HEK293T (cell line): Measurements from ENCODE around the gene OLFM2.

Experiments
- BHLHE40 ChIP-seq: fragments of 450-650 bp; IDR thresholded peaks from 2 replicates; pipeline ENCODE4 v1.6.1; 2016; ENCODE audit warnings: mild to moderate bottlenecking, moderate library complexity, borderline replicate concordance
- FOXA1 ChIP-seq: fragments of 450-650 bp; IDR thresholded peaks from 2 replicates; pipeline ENCODE4 v1.6.1; 2016; ENCODE audit warnings: mild to moderate bottlenecking
- FOXK2 ChIP-seq: fragments of 450-650 bp; IDR thresholded peaks from 2 replicates; pipeline ENCODE4 v1.6.1; 2016; ENCODE audit warnings: mild to moderate bottlenecking
- FOXM1 ChIP-seq: fragments of 450-650 bp; IDR thresholded peaks from 2 replicates; pipeline ENCODE4 v1.6.1; 2017; ENCODE audit warnings: mild to moderate bottlenecking, borderline replicate concordance
- HDGF ChIP-seq: fragments of 450-650 bp; IDR thresholded peaks from 2 replicates; pipeline ENCODE4 v1.6.1; 2017; ENCODE audit warnings: antibody characterized with exemption, borderline replicate concordance
- L3MBTL2 ChIP-seq: fragments of 450-650 bp; conservative IDR thresholded peaks from 2 replicates; pipeline ENCODE4 v1.6.1; 2016; ENCODE audit warnings: mild to moderate bottlenecking
- LEF1 ChIP-seq: fragments of 450-650 bp; IDR thresholded peaks from 2 replicates; pipeline ENCODE4 v1.6.1; 2017; ENCODE audit warnings: mild to moderate bottlenecking, borderline replicate concordance
- NFRKB ChIP-seq: fragments of 450-650 bp; IDR thresholded peaks from 2 replicates; pipeline ENCODE4 v1.6.1; 2016; ENCODE audit warnings: mild to moderate bottlenecking, moderate library complexity
- PKNOX1 ChIP-seq: fragments of 450-650 bp; IDR thresholded peaks from 2 replicates; pipeline ENCODE4 v1.6.1; 2016
- SP1 ChIP-seq: fragments of 450-650 bp; IDR thresholded peaks from 2 replicates; pipeline ENCODE4 v1.6.1; 2017
- SUZ12 ChIP-seq: fragments of 450-650 bp; IDR thresholded peaks from 2 replicates; pipeline ENCODE4 v1.6.1; 2016; ENCODE audit warnings: mild to moderate bottlenecking

DNA sequence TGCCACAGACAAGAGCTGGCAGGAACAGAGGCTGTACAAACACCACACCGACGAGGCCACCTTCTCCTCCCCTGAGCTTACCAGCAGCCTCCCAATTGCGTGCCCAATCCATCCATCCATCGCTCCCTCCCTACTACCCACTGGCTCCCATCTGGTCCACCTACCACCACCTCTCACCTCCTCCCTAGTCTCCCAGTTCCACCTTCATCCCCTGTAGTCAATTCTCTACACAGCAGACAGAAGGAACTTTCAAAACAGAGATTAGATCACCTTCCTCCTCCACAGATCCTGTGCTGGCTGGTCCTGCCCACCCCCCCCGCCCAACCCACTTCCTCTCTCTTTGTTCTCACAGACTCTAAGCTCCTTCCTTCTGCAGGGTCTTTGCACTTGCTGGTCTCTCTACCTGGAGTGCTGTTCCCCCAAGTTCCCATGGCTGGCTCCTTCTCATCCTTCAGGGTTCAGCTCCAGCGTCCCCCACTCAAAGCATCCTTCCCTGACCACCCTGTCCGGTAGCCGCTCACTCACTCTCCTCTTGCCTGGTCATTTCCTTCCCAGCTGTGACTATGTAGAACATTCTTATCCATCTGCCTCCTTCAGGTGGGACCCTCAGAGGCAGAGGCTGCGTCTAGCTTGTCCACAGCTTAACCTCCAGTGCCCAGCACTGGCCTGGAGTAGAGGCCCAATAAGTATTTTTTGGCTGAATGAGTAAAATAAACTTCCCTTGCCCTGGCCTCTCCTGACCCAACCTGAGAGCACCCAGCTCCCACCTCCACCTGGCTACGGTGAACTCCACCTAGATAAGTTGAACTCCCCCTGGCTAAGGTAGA is 78.2 kb downstream of the OLFM2 start:
- TF ChIP-seq BHLHE40, result no peak
- no peak for TF ChIP-seq NFRKB
- TF ChIP-seq SP1, result no peak
- TF ChIP-seq HDGF, result no peak
- TF ChIP-seq LEF1, result no peak
- TF ChIP-seq L3MBTL2, result no peak
- TF ChIP-seq FOXA1, result no peak
- no peak for TF ChIP-seq FOXK2
- TF ChIP-seq SUZ12, result no peak
- TF ChIP-seq FOXM1, result no peak
- no peak for TF ChIP-seq PKNOX1
